ENCODE results near the gene ARID5B. TPM values are rescaled to one million over a fixed set of nuclear protein-coding genes. Genes with fewer than 3 reads are reported as not detected.

The ARID5B gene
- total RNA-seq, 1 experiment from 2014 or later, result 17.4 TPM

DNA sequence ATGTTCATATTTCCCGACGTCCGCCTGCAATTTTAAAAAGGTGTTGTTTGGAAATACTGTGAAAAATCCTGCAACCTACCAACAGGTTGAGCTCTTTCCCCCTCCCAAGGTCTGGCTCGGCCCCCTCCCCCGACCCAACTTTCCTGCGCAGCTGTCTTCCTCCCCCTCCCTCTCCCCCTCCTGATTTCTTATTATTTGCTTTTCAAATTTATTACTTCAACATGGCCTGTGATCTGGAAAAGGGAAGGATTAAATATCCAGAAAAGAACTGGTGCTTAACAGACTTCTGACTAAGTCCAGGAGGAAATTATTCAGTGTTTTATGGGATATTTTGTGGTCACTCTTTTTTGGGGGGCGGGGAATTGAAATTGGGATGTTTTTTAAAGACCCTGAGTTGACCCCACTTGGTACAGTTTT is 2.4 kb downstream of the ARID5B start:
- DNase-seq (ENCODE audit: low read depth), result peak; percentile 59

DNA sequence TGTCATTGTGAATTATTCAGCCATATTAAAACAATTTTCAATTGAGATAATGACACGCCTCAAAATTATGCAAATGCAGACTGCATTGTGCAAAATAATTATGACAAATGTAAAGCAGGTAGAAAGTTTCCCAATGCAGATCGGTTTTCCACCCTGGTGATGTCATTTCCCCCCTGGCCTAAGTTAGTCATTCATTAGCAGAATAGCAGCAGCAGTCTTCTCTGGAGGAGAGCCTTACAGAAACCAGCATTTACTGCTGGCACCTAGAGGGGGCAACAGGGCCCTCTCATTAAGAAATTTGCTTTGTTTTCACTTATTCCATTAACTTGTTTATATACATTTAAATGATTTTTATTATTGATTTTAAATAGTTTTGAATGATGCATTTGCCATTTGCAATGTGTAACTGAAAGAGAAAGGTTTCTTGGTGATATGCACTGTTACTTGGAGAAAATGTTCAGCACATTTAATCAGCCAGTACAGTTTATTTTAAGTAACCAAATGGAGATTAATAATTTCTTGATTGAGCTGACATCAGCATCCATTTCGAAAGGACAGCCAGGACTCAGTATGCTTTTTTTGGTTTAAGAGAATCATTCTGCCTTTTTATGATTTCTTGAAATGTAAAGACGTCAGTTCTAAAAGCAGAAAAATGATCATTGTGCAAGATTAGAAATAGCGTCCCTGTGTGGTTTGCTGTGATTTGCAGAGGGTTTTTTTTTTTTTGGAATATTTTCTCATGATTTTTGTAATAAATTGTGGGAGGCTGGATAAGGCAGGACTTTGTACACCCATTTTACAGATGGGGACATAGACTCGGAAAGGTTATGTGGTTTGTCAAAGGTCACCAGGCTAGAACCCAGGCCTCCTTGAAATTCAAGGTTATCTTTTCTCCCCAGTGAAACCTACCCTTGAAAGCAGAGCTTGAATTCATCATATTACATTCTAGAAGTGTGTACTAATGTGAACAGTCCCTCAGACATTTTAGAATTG is 3.5 kb downstream of the ARID5B start:
- peak; percentile 81 for DNase-seq (ENCODE audit: low read depth)

GRCh38 chr10:61905837-61906561 is 4.5 kb downstream of the ARID5B start:
- no peak for DNase-seq (ENCODE audit: low read depth)

- no peak for DNase-seq (ENCODE audit: low read depth)
These were observed 5.0 kb downstream of the ARID5B start for GRCh38 chr10:61906562-61906901.

GRCh38 chr10:61907011-61907410 is 5.5 kb downstream of the ARID5B start:
- no peak for DNase-seq (ENCODE audit: low read depth)

DNA sequence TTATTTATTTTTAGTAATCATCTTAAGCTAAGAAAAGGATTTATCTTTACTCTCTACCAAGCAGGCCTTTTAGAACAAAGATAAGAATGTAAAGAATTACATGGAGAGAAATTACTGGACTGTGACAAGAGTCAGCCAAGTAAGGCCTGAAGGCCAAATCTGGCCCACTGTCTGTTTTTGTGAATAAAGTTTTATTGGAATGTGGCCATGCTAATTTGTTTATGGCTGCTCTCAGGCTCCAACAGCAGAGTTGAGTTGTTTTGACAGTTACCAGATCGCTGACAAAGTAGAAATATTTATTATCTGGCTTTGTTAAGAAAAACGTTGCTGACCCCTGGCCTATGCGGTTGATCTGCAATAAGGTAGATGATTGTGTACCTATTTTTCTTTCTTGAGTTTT is 6.1 kb downstream of the ARID5B start:
- DNase-seq (ENCODE audit: low read depth), result no peak

- DNase-seq (ENCODE audit: low read depth), result no peak
These were observed 8.8 kb downstream of the ARID5B start for GRCh38 chr10:61910226-61910805.

DNA sequence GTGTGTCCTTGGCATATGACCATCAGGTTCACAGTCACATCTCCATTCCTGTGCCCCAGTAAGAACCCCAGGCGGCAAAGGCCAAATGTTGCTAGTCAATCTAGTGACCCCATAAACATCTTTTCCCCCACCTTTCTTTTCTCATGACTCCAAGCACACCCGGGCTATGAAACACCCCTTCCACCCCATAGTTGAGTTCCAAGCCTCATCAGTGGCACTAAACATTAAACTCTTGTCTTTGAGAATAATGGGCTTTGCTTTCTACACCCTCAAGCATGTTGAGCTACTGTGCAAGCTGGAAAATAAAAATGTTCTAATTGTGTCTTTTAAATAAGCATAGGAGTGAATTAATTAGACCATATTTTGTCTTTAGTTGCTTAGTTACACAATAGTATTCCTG is 9.4 kb downstream of the ARID5B start:
- no peak for DNase-seq (ENCODE audit: low read depth)

DNA sequence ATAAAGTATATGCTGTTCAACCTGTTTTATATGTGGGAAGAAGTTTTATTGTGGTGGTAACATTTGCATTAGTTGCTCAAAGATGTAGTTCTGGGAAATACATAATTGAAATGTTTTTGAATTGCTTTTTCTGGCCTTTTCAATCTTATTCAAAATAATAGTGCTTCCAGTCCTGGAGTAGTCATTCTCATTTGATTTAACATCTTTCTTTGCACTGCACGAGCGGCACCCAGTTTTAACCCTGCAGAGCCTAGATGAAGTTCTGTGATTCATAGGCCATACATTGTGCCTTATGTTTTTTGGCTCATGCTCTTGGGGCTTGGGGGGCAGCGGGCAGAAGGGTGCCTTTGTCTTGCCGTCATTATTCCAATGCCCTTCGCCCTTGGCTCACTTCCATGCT is 9.9 kb downstream of the ARID5B start:
- DNase-seq (ENCODE audit: low read depth), result no peak

GRCh38 chr10:61912981-61913380 is 11.5 kb downstream of the ARID5B start:
- DNase-seq (ENCODE audit: low read depth), result no peak

DNA sequence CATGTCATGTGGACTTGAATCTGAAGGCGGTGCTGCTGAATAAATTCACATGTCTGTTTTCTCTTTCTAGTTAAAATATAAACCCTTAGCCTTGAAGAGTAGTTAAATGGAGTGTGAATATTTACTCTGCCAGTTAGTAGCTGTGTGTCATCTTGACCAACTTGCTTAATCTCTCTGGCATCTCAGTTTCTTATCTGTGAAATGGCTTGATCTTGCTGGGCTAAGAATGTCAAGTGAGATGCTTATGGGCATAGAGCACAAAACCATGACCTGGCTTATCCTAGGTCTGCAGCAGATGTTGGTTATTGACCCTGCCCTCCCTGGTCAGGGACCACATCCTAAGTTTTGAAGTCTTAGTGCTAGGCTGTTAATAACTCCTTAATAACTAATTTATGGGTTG is 16.6 kb downstream of the ARID5B start:
- no peak for DNase-seq (ENCODE audit: low read depth)

GRCh38 chr10:61918989-61919388 is 17.5 kb downstream of the ARID5B start:
- no peak for DNase-seq (ENCODE audit: low read depth)

- DNase-seq (ENCODE audit: low read depth), result peak; percentile 23
These were observed 18.2 kb downstream of the ARID5B start for GRCh38 chr10:61919646-61920215.

DNA sequence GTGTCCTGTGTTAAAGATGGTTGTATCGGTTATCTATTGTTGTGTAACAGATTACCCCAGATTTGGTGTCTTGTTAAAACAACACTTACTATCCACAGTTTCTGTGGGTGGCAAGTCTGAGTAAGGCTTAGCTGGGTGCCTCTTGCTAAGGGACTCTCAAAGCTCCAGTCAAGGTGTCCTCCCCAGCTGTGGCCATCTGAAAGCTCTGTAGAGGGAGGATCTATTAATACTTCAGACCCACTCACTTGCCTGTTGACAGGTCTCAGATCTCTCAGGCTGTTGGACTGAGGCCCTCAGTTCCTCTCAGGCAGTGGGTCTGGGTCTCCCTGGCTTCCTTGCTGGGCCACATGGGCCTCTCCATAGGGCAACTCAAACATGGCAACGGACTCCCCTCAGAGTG is 19.6 kb downstream of the ARID5B start:
- no peak for DNase-seq (ENCODE audit: low read depth)

- peak; percentile 86 for DNase-seq (ENCODE audit: low read depth)
These were observed 21.9 kb downstream of the ARID5B start for GRCh38 chr10:61923210-61923949.

- DNase-seq (ENCODE audit: low read depth), result no peak
These were observed 22.4 kb downstream of the ARID5B start for GRCh38 chr10:61923950-61924274.

DNA sequence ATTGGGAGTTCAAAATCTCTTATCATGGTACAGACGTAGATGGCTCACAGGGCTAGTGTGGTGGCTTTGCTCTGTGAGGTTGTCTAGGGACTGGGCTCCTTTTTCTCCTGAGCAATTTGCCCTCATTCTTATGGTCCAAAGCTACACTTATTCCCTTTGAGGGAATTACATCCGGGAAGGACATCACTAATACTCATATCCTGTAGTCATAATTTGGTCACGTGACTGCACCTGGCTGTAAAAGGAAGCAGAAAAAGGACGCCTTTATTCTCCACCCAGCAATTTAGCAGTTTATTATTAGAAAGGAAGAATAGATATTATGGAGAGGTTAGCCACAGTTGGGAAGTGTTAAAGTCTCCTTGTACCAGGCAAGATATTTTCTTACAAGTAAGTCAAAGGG is 28.1 kb downstream of the ARID5B start:
- no peak for DNase-seq (ENCODE audit: low read depth)

DNA sequence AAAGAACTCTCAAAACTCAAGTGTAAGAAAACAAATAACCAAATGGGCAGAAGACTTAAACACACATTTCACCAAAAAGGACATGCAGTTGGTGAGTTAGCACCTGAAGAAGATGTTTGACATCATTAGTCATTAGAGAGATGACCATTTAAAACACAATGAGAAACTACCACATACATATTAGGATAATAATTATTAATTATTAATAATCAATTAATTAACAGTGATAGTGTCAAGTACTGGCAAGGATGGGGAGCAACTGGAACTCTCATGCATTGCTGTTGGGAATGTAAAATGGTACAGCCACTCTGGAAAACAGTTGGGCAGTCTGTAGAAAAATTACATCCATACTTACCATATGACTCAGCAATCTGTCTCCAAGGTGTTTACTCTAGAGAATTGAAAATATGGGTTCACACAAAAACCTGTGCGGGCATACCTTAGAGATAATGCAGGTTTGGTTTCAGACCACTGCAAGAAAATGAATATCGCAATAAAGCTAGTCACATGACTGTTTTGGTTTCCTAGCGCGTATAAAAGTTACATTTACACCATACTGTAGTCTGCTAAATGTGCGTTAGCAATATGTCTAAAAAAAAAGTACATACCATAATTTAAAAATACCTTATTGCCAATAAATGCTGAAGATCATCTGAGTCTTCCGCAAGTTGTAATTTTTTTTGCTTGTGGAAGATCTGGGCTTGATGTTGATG is 30.3 kb downstream of the ARID5B start:
- no peak for DNase-seq (ENCODE audit: low read depth)

DNA sequence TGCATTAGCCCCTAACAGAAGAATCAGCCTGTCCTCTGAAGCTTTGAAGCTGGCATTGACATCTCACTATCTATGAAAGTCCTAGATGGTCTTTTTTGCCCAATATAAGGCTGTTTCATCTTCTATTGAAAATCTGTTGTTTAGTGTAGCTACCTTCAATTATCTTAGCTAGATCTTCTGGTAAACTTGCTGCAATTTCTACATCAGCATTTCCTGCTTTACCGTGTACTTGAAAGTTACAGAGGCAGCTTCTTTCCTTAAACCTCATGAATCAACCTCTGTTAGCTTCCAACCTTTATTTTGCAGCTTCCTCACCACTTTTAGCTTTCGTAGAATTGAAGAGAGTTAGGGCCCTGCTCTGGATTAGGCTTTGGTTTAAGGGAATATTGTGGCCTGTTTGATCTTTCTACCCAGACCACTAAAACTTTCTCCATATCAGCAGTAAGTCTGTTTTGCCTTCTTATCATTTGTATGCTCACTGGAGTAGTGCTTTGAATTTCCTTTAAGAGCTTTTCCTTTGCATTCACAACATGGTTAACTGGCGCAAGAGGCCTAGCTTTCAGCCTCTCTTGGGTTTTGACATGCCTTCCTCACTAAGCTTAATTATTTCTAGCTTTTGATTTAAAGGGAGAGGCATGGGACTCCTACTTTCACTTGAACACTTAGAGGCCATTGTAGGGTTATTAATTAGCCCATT is 32.5 kb downstream of the ARID5B start:
- no peak for DNase-seq (ENCODE audit: low read depth)

GRCh38 chr10:61935077-61935476 is 33.6 kb downstream of the ARID5B start:
- no peak for DNase-seq (ENCODE audit: low read depth)

All from LHCN-M2 (cell line).